CD4-positive, CD25-positive, alpha-beta regulatory T cell (primary cell): Measurements from ENCODE around the gene IL1R1. TPM values are rescaled to one million over a fixed set of nuclear protein-coding genes. Genes with fewer than 3 reads are reported as not detected.

Source experiments
- ATAC-seq, 2 donors: fragments of 150-1000 bp; cut with Tn5 transposase; one replicate each; pipeline ENCODE4 v1.10.0; 2021; ENCODE audit warnings: low read depth in 2 of 2, moderate number of reproducible peaks in 2 of 2, moderate library complexity in 1 of 2
- DNase-seq, 3 donors: peaks; one replicate each; pipeline versions ENCODE4 v3.0.0 to v3.0.0-alpha.2; 2012 to 2022; ENCODE audit warnings: mixed read lengths in 1 of 3
- H3K27ac ChIP-seq: one replicate; pipeline ENCODE4 v1.7.0; 2013; ENCODE audit warnings: mild to moderate bottlenecking, low read length; ENCODE audit not compliant: insufficient read depth, poor library complexity, severe bottlenecking
- H3K27me3 ChIP-seq: one replicate; pipeline ENCODE4 v1.7.0; 2013; ENCODE audit warnings: low read length; ENCODE audit not compliant: control insufficient read depth, insufficient read depth
- H3K36me3 ChIP-seq: one replicate; pipeline ENCODE4 v1.7.0; 2013; ENCODE audit warnings: mild to moderate bottlenecking, low read length, moderate library complexity; ENCODE audit not compliant: control insufficient read depth, insufficient read depth
- H3K4me1 ChIP-seq: 2 replicates; pipeline ENCODE4 v1.7.0; 2013; ENCODE audit warnings: mild to moderate bottlenecking, low read length; ENCODE audit not compliant: insufficient read depth, control insufficient read depth, poor library complexity, severe bottlenecking
- H3K4me3 ChIP-seq: one replicate; pipeline ENCODE4 v1.7.0; 2013; ENCODE audit warnings: low read depth, mild to moderate bottlenecking, low read length, moderate library complexity
- H3K9me3 ChIP-seq, 2 experiments: 1 replicate in 1 of 2; 2 replicates in 1 of 2; pipeline ENCODE4 v1.7.0; 2013; ENCODE audit warnings: low read length in 2 of 2, mild to moderate bottlenecking in 1 of 2, moderate library complexity in 1 of 2; ENCODE audit not compliant: control insufficient read depth in 2 of 2
- H3K27ac Mint-ChIP-seq, 3 donors: one replicate each; pipeline ENCODE4 v1.8.0; 2020 to 2022; ENCODE audit warnings: mild to moderate bottlenecking in 3 of 3, mixed read lengths in 3 of 3, moderate library complexity in 2 of 3
- H3K27me3 Mint-ChIP-seq: one replicate; pipeline ENCODE4 v1.8.0; 2022; ENCODE audit warnings: mild to moderate bottlenecking, mixed read lengths
- H3K36me3 Mint-ChIP-seq: one replicate; pipeline ENCODE4 v1.8.0; 2020; ENCODE audit warnings: mixed read lengths
- H3K4me1 Mint-ChIP-seq, 4 donors: one replicate each; pipeline ENCODE4 v1.8.0; 2020 to 2022; ENCODE audit warnings: mixed read lengths in 4 of 4, mild to moderate bottlenecking in 1 of 4
- H3K4me3 Mint-ChIP-seq, 4 donors: one replicate each; pipeline ENCODE4 v1.8.0; 2020 to 2022; ENCODE audit warnings: mild to moderate bottlenecking in 4 of 4, mixed read lengths in 4 of 4, moderate library complexity in 3 of 4
- H3K9me3 Mint-ChIP-seq, 7 donors: one replicate each; pipeline ENCODE4 v1.8.0; 2020 to 2022; ENCODE audit warnings: mixed read lengths in 7 of 7, mild to moderate bottlenecking in 3 of 7, moderate library complexity in 2 of 7
- polyA plus RNA-seq, 4 donors: library from polyadenylated mRNA; unstranded; fragments of 300-500 nt; fragmentation: Illumina TruSeq; gene quantifications; one replicate each; pipeline ENCODE4 v1.2.3, GENCODE V29; 2021
- total RNA-seq: library from RNA; stranded (reverse); gene quantifications from one replicate; pipeline ENCODE4 v1.2.3, GENCODE V29; 2022

The IL1R1 gene
- total and polyA plus RNA-seq, 5 donors from 2014 or later = 2.0 to 11.7 (median 3.8) TPM

GRCh38 chr2:102112692-102113665 is 29.6 kb upstream of the IL1R1 start:
- H3K4me3 Mint-ChIP-seq = peak overlapping the region in 1 of 4 donors; percentile 15
- no peaks in the 10 kb centered on the region for H3K27me3 Mint-ChIP-seq
- Histone ChIP-seq H3K36me3 (no peaks in the 10 kb centered on the region), H3K4me1 (peaks cover 30% of the 10 kb centered on the region), H3K27ac (peak overlapping the region; percentile 8), H3K4me3 (no peak overlapping the region), H3K27me3 (no peaks in the 10 kb centered on the region), H3K9me3 (no peaks in the 10 kb centered on the region)
- H3K27ac Mint-ChIP-seq = peak overlapping the region in 1 of 3 donors; percentile 8
- no peak for ATAC-seq
- peaks cover 0 to 1% (median 0%) of the 10 kb centered on the region in 7 donors for H3K9me3 Mint-ChIP-seq
- peak in 1 of 3 donors; percentile 38 for DNase-seq
- H3K4me1 Mint-ChIP-seq = peaks cover 4 to 50% (median 25%) of the 10 kb centered on the region in 4 donors
- H3K36me3 Mint-ChIP-seq = no peaks in the 10 kb centered on the region

- Histone ChIP-seq H3K27me3 (no peaks in the 10 kb centered on the region), H3K4me1 (peaks cover 29% of the 10 kb centered on the region), H3K4me3 (no peak overlapping the region), H3K27ac (no peak overlapping the region), H3K9me3 (no peaks in the 10 kb centered on the region), H3K36me3 (no peaks in the 10 kb centered on the region)
- H3K4me1 Mint-ChIP-seq = peaks cover 4 to 46% (median 23%) of the 10 kb centered on the region in 4 donors
- peaks cover 0 to 1% (median 0%) of the 10 kb centered on the region in 7 donors for H3K9me3 Mint-ChIP-seq
- no peaks in the 10 kb centered on the region for H3K36me3 Mint-ChIP-seq
- H3K4me3 Mint-ChIP-seq = peak overlapping the region in 2 of 4 donors; percentile 1 to 40
- DNase-seq = no peak
- no peaks in the 10 kb centered on the region for H3K27me3 Mint-ChIP-seq
- H3K27ac Mint-ChIP-seq = peak overlapping the region in 1 of 3 donors; percentile 32
- ATAC-seq = no peak
Measured at GRCh38 chr2:102114290-102114721, 28.2 kb upstream of the IL1R1 start.

GRCh38 chr2:102114851-102115497 is 27.6 kb upstream of the IL1R1 start:
- Histone ChIP-seq H3K4me1 (peaks cover 27% of the 10 kb centered on the region), H3K27ac (no peak overlapping the region), H3K36me3 (no peaks in the 10 kb centered on the region), H3K4me3 (peak overlapping the region; percentile 29), H3K27me3 (no peaks in the 10 kb centered on the region), H3K9me3 (no peaks in the 10 kb centered on the region)
- ATAC-seq = no peak
- Mint-ChIP-seq H3K36me3 (no peaks in the 10 kb centered on the region), H3K9me3 (peaks cover 0 to 1% (median 0%) of the 10 kb centered on the region in 7 donors), H3K4me3 (peak overlapping the region in 3 of 4 donors; percentile 40 to 66 (median 61)), H3K4me1 (peaks cover 4 to 44% (median 22%) of the 10 kb centered on the region in 4 donors), H3K27me3 (no peaks in the 10 kb centered on the region), H3K27ac (peak overlapping the region in 2 of 3 donors; percentile 7 to 80)
- no peak for DNase-seq

- peaks cover 27% of the 10 kb centered on the region for H3K4me1 ChIP-seq
- H3K27ac ChIP-seq = no peak overlapping the region
- DNase-seq (no peak), ATAC-seq (no peak)
- Mint-ChIP-seq H3K36me3 (no peaks in the 10 kb centered on the region), H3K9me3 (peaks cover 0 to 4% (median 0%) of the 10 kb centered on the region in 7 donors), H3K27ac (no peak overlapping the region), H3K4me3 (peak overlapping the region in 1 of 4 donors; percentile 39), H3K27me3 (no peaks in the 10 kb centered on the region), H3K4me1 (peaks cover 0 to 34% (median 19%) of the 10 kb centered on the region in 4 donors)
- H3K36me3 ChIP-seq = no peaks in the 10 kb centered on the region
- no peaks in the 10 kb centered on the region for H3K9me3 ChIP-seq
- no peaks in the 10 kb centered on the region for H3K27me3 ChIP-seq
- H3K4me3 ChIP-seq = peak overlapping the region; percentile 17
Measured at GRCh38 chr2:102116630-102117471, 25.7 kb upstream of the IL1R1 start.

- no peak for ATAC-seq
Measured at GRCh38 chr2:102117472-102117858, 25.1 kb upstream of the IL1R1 start.

GRCh38 chr2:102119255-102119654 is 23.3 kb upstream of the IL1R1 start:
- no peak overlapping the region for H3K27ac Mint-ChIP-seq

More at GRCh38 chr2:102117472-102117858, 25.1 kb upstream of the IL1R1 start:
- H3K4me1 ChIP-seq = peaks cover 22% of the 10 kb centered on the region
- Mint-ChIP-seq H3K4me3 (no peak overlapping the region), H3K27ac (no peak overlapping the region), H3K4me1 (peaks cover 0 to 30% (median 15%) of the 10 kb centered on the region in 4 donors), H3K36me3 (no peaks in the 10 kb centered on the region), H3K9me3 (peaks cover 0 to 4% (median 0%) of the 10 kb centered on the region in 7 donors), H3K27me3 (no peaks in the 10 kb centered on the region)
- H3K27me3 ChIP-seq = no peaks in the 10 kb centered on the region
- DNase-seq = no peak
- no peak overlapping the region for H3K4me3 ChIP-seq
- H3K27ac ChIP-seq = no peak overlapping the region
- no peaks in the 10 kb centered on the region for H3K9me3 ChIP-seq
- H3K36me3 ChIP-seq = no peaks in the 10 kb centered on the region

GRCh38 chr2:102120261-102120660 is 22.3 kb upstream of the IL1R1 start:
- DNase-seq = no peak
- Histone ChIP-seq H3K4me3 (no peak overlapping the region), H3K4me1 (no peaks in the 10 kb centered on the region), H3K27me3 (no peaks in the 10 kb centered on the region), H3K36me3 (no peaks in the 10 kb centered on the region), H3K27ac (no peak overlapping the region), H3K9me3 (no peaks in the 10 kb centered on the region)
- H3K27me3 Mint-ChIP-seq = no peaks in the 10 kb centered on the region
- H3K4me1 Mint-ChIP-seq = peaks cover 0 to 10% (median 4%) of the 10 kb centered on the region in 4 donors
- peaks cover 0 to 4% (median 0%) of the 10 kb centered on the region in 7 donors for H3K9me3 Mint-ChIP-seq
- H3K36me3 Mint-ChIP-seq = no peaks in the 10 kb centered on the region
- no peak overlapping the region for H3K27ac Mint-ChIP-seq
- ATAC-seq = no peak
- H3K4me3 Mint-ChIP-seq = no peak overlapping the region

More at GRCh38 chr2:102119255-102119654, 23.3 kb upstream of the IL1R1 start:
- no peaks in the 10 kb centered on the region for H3K27me3 ChIP-seq
- Mint-ChIP-seq H3K4me1 (peaks cover 0 to 20% (median 8%) of the 10 kb centered on the region in 4 donors), H3K36me3 (no peaks in the 10 kb centered on the region), H3K4me3 (no peak overlapping the region), H3K27me3 (no peaks in the 10 kb centered on the region), H3K9me3 (peaks cover 0 to 4% (median 0%) of the 10 kb centered on the region in 7 donors)
- no peaks in the 10 kb centered on the region for H3K36me3 ChIP-seq
- no peaks in the 10 kb centered on the region for H3K9me3 ChIP-seq
- no peak overlapping the region for H3K27ac ChIP-seq
- H3K4me1 ChIP-seq = peaks cover 7% of the 10 kb centered on the region
- H3K4me3 ChIP-seq = no peak overlapping the region
- DNase-seq (no peak), ATAC-seq (no peak)
